Cardiac muscle cell (in vitro differentiated cells and primary cell): ENCODE results near the gene GEMIN5. TPM values are rescaled to one million over a fixed set of nuclear protein-coding genes. Genes with fewer than 3 reads are reported as not detected.

ENCODE experiments used
- DNase-seq, 2 donors: peaks; one replicate each; pipeline versions ENCODE4 v3.0.0 to v3.0.0-alpha.2; 2010 to 2017; ENCODE audit warnings: low read depth in 1 of 2, low spot score in 1 of 2
- H3K27ac ChIP-seq: fragments of 200-600 bp; sonication (generic); 2 replicates; pipeline ENCODE4 v1.5.1; 2016
- H3K27me3 ChIP-seq: fragments of 200-600 bp; sonication (generic); 2 replicates; pipeline ENCODE4 v1.6.0; 2016; ENCODE audit warnings: control low read depth
- H3K36me3 ChIP-seq: fragments of 200-600 bp; sonication (generic); 2 replicates; pipeline ENCODE4 v1.5.1; 2016; ENCODE audit warnings: control low read depth
- H3K4me1 ChIP-seq: fragments of 200-600 bp; sonication (generic); 2 replicates; pipeline ENCODE4 v1.8.1; 2017; ENCODE audit warnings: low read depth, mild to moderate bottlenecking, mixed run types
- H3K4me3 ChIP-seq: fragments of 200-600 bp; sonication (generic); 2 replicates; pipeline ENCODE4 v1.5.1; 2016; ENCODE audit warnings: mild to moderate bottlenecking
- H3K9me3 ChIP-seq: fragments of 200-600 bp; sonication (generic); 2 replicates; pipeline ENCODE4 v1.5.1; 2017; ENCODE audit warnings: low read depth, mild to moderate bottlenecking, control low read depth
- polyA plus RNA-seq: library from polyadenylated mRNA; unstranded; fragments of >200 nt; fragmentation: Nextera tagmentation; extraction: Ambion mirVana; gene quantifications from 2 replicates; pipeline ENCODE4 v1.2.1, GENCODE V29; 2016
- total RNA-seq: library from RNA; depleted of rRNA; stranded (reverse); fragments of >200 nt; gene quantifications from 2 replicates; pipeline ENCODE4 v1.2.3, GENCODE V29; 2016
- TF ChIP-seq, protein P1 (sequence below): IDR thresholded peaks from 2 replicates; pipeline ENCODE4 v1.5.1; 2012; ENCODE audit warnings: low read depth, mild to moderate bottlenecking, low read length

Gene GEMIN5
- total and polyA plus RNA-seq, 2 experiments from 2014 or later = 10.8 to 17.4 TPM

DNA sequence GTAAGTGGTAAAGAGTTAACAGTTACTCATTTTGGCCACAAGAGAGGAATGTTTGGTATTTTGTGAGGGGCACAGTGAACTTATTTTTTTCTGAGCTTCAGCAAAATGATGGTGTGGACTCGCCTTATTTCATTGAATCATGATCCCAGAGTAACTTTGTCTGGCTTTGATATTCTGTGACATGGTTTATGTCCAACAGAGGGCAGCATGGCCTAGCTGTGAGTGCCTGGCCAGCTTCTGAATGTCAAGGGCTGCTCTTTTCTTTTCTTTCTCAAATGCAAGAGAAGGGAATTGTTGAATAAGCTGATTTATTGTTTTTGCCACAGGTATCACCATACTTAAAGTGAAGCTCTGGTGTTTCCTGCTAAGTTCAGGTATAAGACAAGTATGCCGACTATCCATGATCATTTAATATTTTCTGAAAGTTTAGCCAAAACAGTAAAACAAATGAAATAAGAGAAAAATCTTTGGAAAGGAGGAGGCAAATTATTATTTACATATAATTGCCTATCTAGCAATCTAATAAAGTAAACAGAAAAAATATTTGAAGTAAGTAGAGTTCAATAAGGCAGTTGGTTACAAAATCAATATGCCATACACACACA, 34.6 kb upstream of the GEMIN5 start:
- DNase-seq = peak; percentile 65 to 66
- Histone ChIP-seq H3K36me3 (peaks cover 4% of the 10 kb centered on the region), H3K27me3 (no peaks in the 10 kb centered on the region), H3K4me1 (no peaks in the 10 kb centered on the region), H3K4me3 (no peak overlapping the region), H3K27ac (no peak overlapping the region), H3K9me3 (no peaks in the 10 kb centered on the region)
- TF ChIP-seq, protein P1, sequence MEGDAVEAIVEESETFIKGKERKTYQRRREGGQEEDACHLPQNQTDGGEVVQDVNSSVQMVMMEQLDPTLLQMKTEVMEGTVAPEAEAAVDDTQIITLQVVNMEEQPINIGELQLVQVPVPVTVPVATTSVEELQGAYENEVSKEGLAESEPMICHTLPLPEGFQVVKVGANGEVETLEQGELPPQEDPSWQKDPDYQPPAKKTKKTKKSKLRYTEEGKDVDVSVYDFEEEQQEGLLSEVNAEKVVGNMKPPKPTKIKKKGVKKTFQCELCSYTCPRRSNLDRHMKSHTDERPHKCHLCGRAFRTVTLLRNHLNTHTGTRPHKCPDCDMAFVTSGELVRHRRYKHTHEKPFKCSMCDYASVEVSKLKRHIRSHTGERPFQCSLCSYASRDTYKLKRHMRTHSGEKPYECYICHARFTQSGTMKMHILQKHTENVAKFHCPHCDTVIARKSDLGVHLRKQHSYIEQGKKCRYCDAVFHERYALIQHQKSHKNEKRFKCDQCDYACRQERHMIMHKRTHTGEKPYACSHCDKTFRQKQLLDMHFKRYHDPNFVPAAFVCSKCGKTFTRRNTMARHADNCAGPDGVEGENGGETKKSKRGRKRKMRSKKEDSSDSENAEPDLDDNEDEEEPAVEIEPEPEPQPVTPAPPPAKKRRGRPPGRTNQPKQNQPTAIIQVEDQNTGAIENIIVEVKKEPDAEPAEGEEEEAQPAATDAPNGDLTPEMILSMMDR = peak; percentile 76

DNA sequence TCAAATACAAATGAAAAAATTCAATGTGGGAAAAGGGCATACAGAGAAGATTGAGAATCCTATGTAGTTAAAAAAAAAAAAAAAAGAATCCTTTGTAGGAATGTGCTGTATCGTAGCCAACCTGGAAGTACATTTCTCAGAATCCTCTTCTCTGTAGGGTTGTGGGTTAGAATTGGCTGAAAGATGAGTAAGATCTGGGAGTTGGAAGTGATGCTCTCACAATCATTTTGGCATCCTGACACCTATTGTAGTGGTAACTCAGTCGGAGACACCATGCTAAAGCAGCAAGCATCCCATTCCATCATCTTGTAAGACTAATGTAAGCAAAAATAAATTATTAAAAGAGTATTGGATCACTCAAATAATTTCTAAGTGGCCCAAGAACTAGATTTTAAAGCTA, 33.5 kb upstream of the GEMIN5 start:
- Histone ChIP-seq H3K4me3 (no peak overlapping the region), H3K27ac (no peak overlapping the region), H3K4me1 (no peaks in the 10 kb centered on the region), H3K9me3 (no peaks in the 10 kb centered on the region), H3K36me3 (peaks cover 13% of the 10 kb centered on the region), H3K27me3 (no peaks in the 10 kb centered on the region)
- peak in 1 of 2 donors; percentile 66 for DNase-seq
- TF ChIP-seq, protein P1 = no peak

DNA sequence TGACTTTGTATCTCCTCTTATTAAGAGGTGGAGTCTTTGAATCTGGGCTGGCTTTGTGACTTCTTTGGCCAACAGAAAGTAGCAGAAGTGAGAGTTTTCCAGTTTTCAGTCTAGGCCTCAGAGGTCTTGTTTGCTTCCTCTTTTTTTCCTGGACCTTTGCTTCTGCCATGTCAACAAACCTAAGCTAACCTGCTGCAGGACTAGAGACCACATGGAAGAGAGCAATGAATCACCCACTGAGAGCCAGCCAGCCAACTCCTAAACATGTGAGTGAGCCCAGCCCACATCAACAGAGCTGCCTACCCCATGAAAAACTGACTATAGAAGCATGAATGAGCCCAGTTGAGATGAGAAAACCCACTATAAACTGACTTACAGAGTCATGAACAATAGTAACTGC, 32.7 kb upstream of the GEMIN5 start:
- TF ChIP-seq, protein P1 = no peak
- Histone ChIP-seq H3K9me3 (no peaks in the 10 kb centered on the region), H3K27ac (no peak overlapping the region), H3K27me3 (no peaks in the 10 kb centered on the region), H3K36me3 (peaks cover 13% of the 10 kb centered on the region), H3K4me3 (no peak overlapping the region), H3K4me1 (no peaks in the 10 kb centered on the region)
- DNase-seq = peak in 1 of 2 donors; percentile 14

DNA sequence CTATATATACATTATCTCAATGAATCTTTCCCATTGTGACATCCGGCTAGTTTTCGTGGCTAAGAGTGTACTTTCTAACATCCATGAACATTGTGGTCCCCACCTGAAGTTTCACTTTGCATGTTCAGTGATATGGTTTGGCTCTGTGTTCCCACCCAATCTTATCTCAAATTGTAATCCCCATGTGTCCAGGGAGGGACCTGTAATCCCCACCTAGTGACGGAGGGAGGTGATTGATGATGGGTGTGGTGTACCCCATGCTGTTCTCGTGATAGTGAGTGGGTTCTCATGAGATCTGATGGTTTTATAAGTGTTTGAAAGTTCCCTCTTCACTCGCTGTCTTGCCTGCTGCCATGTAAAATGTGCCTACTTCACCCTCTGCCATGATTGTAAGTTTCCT, 30.9 kb upstream of the GEMIN5 start:
- peaks cover 13% of the 10 kb centered on the region for H3K36me3 ChIP-seq
- H3K4me1 ChIP-seq = no peaks in the 10 kb centered on the region
- no peaks in the 10 kb centered on the region for H3K9me3 ChIP-seq
- H3K4me3 ChIP-seq = no peak overlapping the region
- TF ChIP-seq, protein P1 = no peak
- no peaks in the 10 kb centered on the region for H3K27me3 ChIP-seq
- DNase-seq = no peak
- no peak overlapping the region for H3K27ac ChIP-seq

DNA sequence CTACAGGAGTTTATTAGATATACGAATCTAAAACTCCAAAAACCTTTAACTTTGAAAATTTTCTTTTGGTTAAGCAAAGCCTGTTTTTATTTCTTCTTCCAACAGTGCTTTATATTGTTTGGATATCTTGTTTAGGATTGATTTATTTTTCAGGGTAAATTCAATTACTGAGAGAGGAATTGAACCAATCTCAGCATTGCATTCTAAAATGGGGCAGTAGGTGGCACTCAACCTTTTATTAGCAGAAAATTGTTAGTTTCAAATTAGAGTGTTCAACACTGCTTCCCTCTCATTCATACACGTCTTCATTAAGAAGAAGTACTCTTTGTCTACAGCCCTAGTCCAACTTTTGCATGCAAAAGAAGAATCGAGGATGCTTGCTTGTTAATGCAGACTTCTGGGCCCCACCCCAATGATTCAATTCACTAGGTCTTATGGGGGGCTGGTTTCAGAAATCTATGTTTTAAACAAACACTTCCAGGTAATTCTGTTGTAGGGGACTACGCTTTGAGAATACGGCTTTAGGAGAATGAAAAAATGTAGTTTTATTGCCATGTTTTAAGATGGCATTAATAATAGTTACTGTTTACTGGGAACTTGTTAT, 29.5 kb upstream of the GEMIN5 start:
- no peaks in the 10 kb centered on the region for H3K9me3 ChIP-seq
- no peak overlapping the region for H3K27ac ChIP-seq
- DNase-seq = peak; percentile 5 to 28
- H3K4me1 ChIP-seq = no peaks in the 10 kb centered on the region
- H3K4me3 ChIP-seq = no peak overlapping the region
- H3K36me3 ChIP-seq = peaks cover 13% of the 10 kb centered on the region
- TF ChIP-seq, protein P1 = peak; percentile 64
- no peaks in the 10 kb centered on the region for H3K27me3 ChIP-seq
